Activated CD4-positive, alpha-beta T cell treated with anti-CD3 and anti-CD28 coated beads for 36 hours (primary cell): ENCODE measurements around the gene ZNF598. TPM values are rescaled to one million over a fixed set of nuclear protein-coding genes. Genes with fewer than 3 reads are reported as not detected.
"Not testable (repeated sequence)": the region's sequence is repeated elsewhere in the genome, so short reads cannot be mapped to it uniquely, and the experiment has no call there.

ENCODE experiments used
- ATAC-seq: fragments of 200-7000 bp; cut with Tn5 transposase; one replicate; pipeline ENCODE4 v1.10.0; 2021; ENCODE audit warnings: mild to moderate bottlenecking, moderate library complexity
- CTCF ChIA-PET: fragments of 350-600 bp; sonication (Branson Sonifier 250); formaldehyde crosslinking; loops from one replicate; lab custom pipeline; 2021; ENCODE audit warnings: antibody characterized with exemption; lab: Charles Lee
- POLR2A ChIA-PET: fragments of 350-600 bp; sonication (Branson Sonifier 250); formaldehyde crosslinking; loops from one replicate; lab custom pipeline; 2021; ENCODE audit warnings: antibody characterized with exemption, inconsistent platforms; lab: Charles Lee
- DNase-seq: peaks from one replicate; pipeline ENCODE4 v3.0.0-alpha.2; 2020
- H3K27ac Mint-ChIP-seq: one replicate; pipeline ENCODE4 v1.8.0; 2021; ENCODE audit warnings: mixed read lengths
- H3K27me3 Mint-ChIP-seq: one replicate; pipeline ENCODE4 v1.8.0; 2021; ENCODE audit warnings: mixed read lengths
- H3K36me3 Mint-ChIP-seq: one replicate; pipeline ENCODE4 v1.8.0; 2021; ENCODE audit warnings: low read depth, mixed read lengths
- H3K4me1 Mint-ChIP-seq: one replicate; pipeline ENCODE4 v1.8.0; 2021; ENCODE audit warnings: mixed read lengths
- H3K4me3 Mint-ChIP-seq: one replicate; pipeline ENCODE4 v1.8.0; 2021; ENCODE audit warnings: mild to moderate bottlenecking, moderate library complexity, mixed read lengths
- H3K9me3 Mint-ChIP-seq: one replicate; pipeline ENCODE4 v1.8.0; 2021; ENCODE audit warnings: low read depth, mixed read lengths
- intact Hi-C, 2 experiments: fragments of 100-400 bp; cut with DNase I in 1 of 2; cut with micrococcal nuclease in 1 of 2; formaldehyde crosslinking; loops; one replicate each; pipeline versions ENCODE4 v1.14.2 to v1.15.1; 2022 to 2024; cut with DNase I, micrococcal nuclease
- total RNA-seq, 2 experiments: library from RNA; stranded (reverse); gene quantifications; one replicate each; pipeline ENCODE4 v1.2.3, GENCODE V29; 2021

The ZNF598 gene
- total RNA-seq, 2 experiments from 2014 or later = 64.6 to 69.8 TPM

- CTCF ChIA-PET = interaction anchor here (0.6 to 1.5 kb wide), 5 partner anchors 9 to 1848 kb away, joined by 3 to 5 read pairs (median 3); no protein-coding TSS in a partner anchor
- DNase-seq (no peak), ATAC-seq (no peak)
- H3K27ac Mint-ChIP-seq = no peak overlapping the region
- intact Hi-C loops = no loop called here
- peaks cover under 1% of the 10 kb centered on the region for H3K4me1 Mint-ChIP-seq
- no peaks in the 10 kb centered on the region for H3K9me3 Mint-ChIP-seq
- no peak overlapping the region for H3K4me3 Mint-ChIP-seq
- H3K36me3 Mint-ChIP-seq = peaks cover under 1% of the 10 kb centered on the region
- peaks cover 10% of the 10 kb centered on the region for H3K27me3 Mint-ChIP-seq
- POLR2A ChIA-PET = no interaction called here
These were observed 5.7 kb upstream of the ZNF598 start for GRCh38 chr16:2015117-2015946.

- no peak overlapping the region for H3K4me3 Mint-ChIP-seq
- DNase-seq (no peak), ATAC-seq (no peak)
- POLR2A ChIA-PET = no interaction called here
- no peaks in the 10 kb centered on the region for H3K9me3 Mint-ChIP-seq
- peaks cover 9% of the 10 kb centered on the region for H3K36me3 Mint-ChIP-seq
- CTCF ChIA-PET = interaction anchor here (1.2 kb wide), 1 partner anchor 9 kb away, joined by 3 read pairs; no protein-coding TSS in a partner anchor
- H3K27ac Mint-ChIP-seq = no peak overlapping the region
- H3K4me1 Mint-ChIP-seq = peaks cover 6% of the 10 kb centered on the region
- intact Hi-C loops = no loop called here
- peaks cover 3% of the 10 kb centered on the region for H3K27me3 Mint-ChIP-seq
These were observed 3.9 kb upstream of the ZNF598 start for GRCh38 chr16:2013527-2013926.

- ChIA-PET CTCF (interaction anchor here (0.8 to 1.1 kb wide), 2 partner anchors 11 to 16 kb away, joined by 3 to 4 read pairs; no protein-coding TSS in a partner anchor), POLR2A (interaction anchor here (0.6 kb wide), 2 partner anchors 13 to 18 kb away, joined by 4 to 7 read pairs; no protein-coding TSS in a partner anchor)
- Mint-ChIP-seq H3K4me1 (peaks cover 24% of the 10 kb centered on the region), H3K36me3 (peaks cover 20% of the 10 kb centered on the region)
- ATAC-seq, H3K9me3 Mint-ChIP-seq, intact Hi-C loops, DNase-seq, H3K27ac Mint-ChIP-seq, H3K27me3 Mint-ChIP-seq, H3K4me3 Mint-ChIP-seq: not testable (repeated sequence)
These were observed 2.1 kb upstream of the ZNF598 start for GRCh38 chr16:2011726-2012125.

- peaks cover 28% of the 10 kb centered on the region for H3K36me3 Mint-ChIP-seq
- H3K4me3 Mint-ChIP-seq = peak overlapping the region; percentile 82
- H3K9me3 Mint-ChIP-seq = no peaks in the 10 kb centered on the region
- no peaks in the 10 kb centered on the region for H3K27me3 Mint-ChIP-seq
- peaks cover 41% of the 10 kb centered on the region for H3K4me1 Mint-ChIP-seq
- POLR2A ChIA-PET = interaction anchor here (0.6 kb wide), 1 partner anchor 146 kb away, joined by 3 read pairs; the partner anchor contains the start of gene TRAF7
- peak; percentile 34 for ATAC-seq
- H3K27ac Mint-ChIP-seq = peak overlapping the region; percentile 89
- CTCF ChIA-PET = interaction anchor here (0.7 to 1.4 kb wide), 3 partner anchors 13 to 131 kb away, joined by 3 to 8 read pairs (median 4); partner anchors contain the start of gene PKD1
- intact Hi-C loops = loop anchor here (1.0 to 10.0 kb wide), 13 partner anchors 14 to 326 kb away; partner anchors contain the start of genes E4F1 (in 1 of the 2), MAPK8IP3 (in 1 of the 2), MLST8 (in 1 of the 2) and NTHL1 (in 1 of the 2)
- no peak for DNase-seq
These were observed 383 bp downstream of the ZNF598 start for GRCh38 chr16:2009164-2009711.

GRCh38 chr16:2008631-2009163 is 924 bp downstream of the ZNF598 start:
- H3K9me3 Mint-ChIP-seq = no peaks in the 10 kb centered on the region
- ChIA-PET POLR2A (interaction anchor here (0.6 to 1.4 kb wide), 2 partner anchors 45 to 147 kb away, joined by 3 to 4 read pairs; partner anchors contain the start of gene TRAF7), CTCF (interaction anchor here (0.7 to 1.4 kb wide), 4 partner anchors 14 to 132 kb away, joined by 3 to 8 read pairs (median 5); partner anchors contain the start of gene PKD1)
- peaks cover 28% of the 10 kb centered on the region for H3K36me3 Mint-ChIP-seq
- DNase-seq = peak; percentile 68
- H3K4me1 Mint-ChIP-seq = peaks cover 41% of the 10 kb centered on the region
- ATAC-seq = peak; percentile 10
- intact Hi-C loops = loop anchor here (1.0 to 10.0 kb wide), 13 partner anchors 14 to 326 kb away; partner anchors contain the start of genes E4F1 (in 1 of the 2), MAPK8IP3 (in 1 of the 2), MLST8 (in 1 of the 2) and NTHL1 (in 1 of the 2)
- H3K4me3 Mint-ChIP-seq = peak overlapping the region; percentile 82
- H3K27me3 Mint-ChIP-seq = no peaks in the 10 kb centered on the region
- peak overlapping the region; percentile 89 for H3K27ac Mint-ChIP-seq

- Mint-ChIP-seq H3K4me3 (peak overlapping the region; percentile 82), H3K27me3 (no peaks in the 10 kb centered on the region), H3K27ac (peak overlapping the region; percentile 89), H3K9me3 (no peaks in the 10 kb centered on the region), H3K36me3 (peaks cover 28% of the 10 kb centered on the region), H3K4me1 (peaks cover 41% of the 10 kb centered on the region)
- POLR2A ChIA-PET = interaction anchor here (0.6 to 1.4 kb wide), 2 partner anchors 44 to 147 kb away, joined by 3 to 4 read pairs; partner anchors contain the start of gene TRAF7
- CTCF ChIA-PET = interaction anchor here (1.3 to 1.4 kb wide), 3 partner anchors 14 to 132 kb away, joined by 4 to 8 read pairs (median 6); partner anchors contain the start of gene PKD1
- DNase-seq (peak; percentile 53), ATAC-seq (no peak)
- intact Hi-C loops = loop anchor here (2.0 to 10.0 kb wide), 5 partner anchors 13 to 327 kb away; partner anchors contain the start of genes MLST8 (in 1 of the 2) and RPS2 (in 1 of the 2)
These were observed 1.6 kb downstream of the ZNF598 start for GRCh38 chr16:2008009-2008526.

GRCh38 chr16:2007081-2007836 is 2.4 kb downstream of the ZNF598 start:
- Mint-ChIP-seq H3K36me3 (peaks cover 31% of the 10 kb centered on the region), H3K4me3 (peak overlapping the region; percentile 82), H3K4me1 (peaks cover 41% of the 10 kb centered on the region), H3K27me3 (no peaks in the 10 kb centered on the region), H3K9me3 (no peaks in the 10 kb centered on the region), H3K27ac (peak overlapping the region; percentile 89)
- ATAC-seq (no peak), DNase-seq (no peak)
- CTCF ChIA-PET = interaction anchor here (1.4 kb wide), 1 partner anchor 133 kb away, joined by 6 read pairs; no protein-coding TSS in a partner anchor
- intact Hi-C loops = loop anchor here (5.0 to 10.0 kb wide), 4 partner anchors 45 to 328 kb away; partner anchors contain the start of genes MLST8 (in 1 of the 2) and RPS2 (in 1 of the 2)
- POLR2A ChIA-PET = interaction anchor here (1.4 kb wide), 1 partner anchor 148 kb away, joined by 4 read pairs; the partner anchor contains the start of gene TRAF7

GRCh38 chr16:2006317-2006716 is 3.3 kb downstream of the ZNF598 start:
- DNase-seq = no peak
- no peak for ATAC-seq
- ChIA-PET CTCF (interaction anchor here (4.1 kb wide), 1 partner anchor 134 kb away, joined by 30 read pairs; no protein-coding TSS in a partner anchor), POLR2A (no interaction called here)
- Mint-ChIP-seq H3K4me1 (peaks cover 41% of the 10 kb centered on the region), H3K4me3 (peak overlapping the region; percentile 82), H3K36me3 (peaks cover 35% of the 10 kb centered on the region), H3K9me3 (no peaks in the 10 kb centered on the region), H3K27ac (no peak overlapping the region), H3K27me3 (no peaks in the 10 kb centered on the region)
- intact Hi-C loops = loop anchor here (5.0 to 10.0 kb wide), 4 partner anchors 44 to 328 kb away; partner anchors contain the start of genes MLST8 (in 1 of the 2) and RPS2 (in 1 of the 2)

- intact Hi-C loops = loop anchor here (5.0 to 10.0 kb wide), 4 partner anchors 43 to 329 kb away; partner anchors contain the start of genes MLST8 (in 1 of the 2) and RPS2 (in 1 of the 2)
- H3K27ac Mint-ChIP-seq = no peak overlapping the region
- H3K4me3 Mint-ChIP-seq = no peak overlapping the region
- DNase-seq = no peak
- POLR2A ChIA-PET = no interaction called here
- peaks cover 39% of the 10 kb centered on the region for H3K36me3 Mint-ChIP-seq
- no peaks in the 10 kb centered on the region for H3K9me3 Mint-ChIP-seq
- H3K27me3 Mint-ChIP-seq = no peaks in the 10 kb centered on the region
- peaks cover 41% of the 10 kb centered on the region for H3K4me1 Mint-ChIP-seq
- no peak for ATAC-seq
- CTCF ChIA-PET = interaction anchor here (4.1 kb wide), 1 partner anchor 135 kb away, joined by 30 read pairs; no protein-coding TSS in a partner anchor
These were observed 4.0 kb downstream of the ZNF598 start for GRCh38 chr16:2005646-2006045.
